Upper lobe of left lung (tissue), 4 donors: ENCODE results near the gene SLC48A1.

Experiments
- EP300 ChIP-seq, 4 donors: sonication (generic); formaldehyde crosslinking; IDR thresholded peaks; one replicate each; pipeline ENCODE4 v1.5.1; 2017; ENCODE audit warnings: antibody characterized with exemption in 4 of 4, control low read depth in 2 of 4
- POLR2A ChIP-seq, 4 donors: fragments of 450-650 bp; IDR thresholded peaks; one replicate each; pipeline ENCODE4 v1.5.1; 2016 to 2017; ENCODE audit warnings: antibody characterized with exemption in 4 of 4, mild to moderate bottlenecking in 2 of 4
- POLR2AphosphoS5 ChIP-seq, 2 donors: sonication (generic); formaldehyde crosslinking; IDR thresholded peaks; one replicate each; pipeline ENCODE4 v1.5.1; 2017; ENCODE audit warnings: antibody characterized with exemption in 2 of 2
- TF ChIP-seq, protein P1 (sequence below), 6 experiments: fragments of 450-650 bp in 4 of 6; fragments of 200-600 bp in 2 of 6; sonication (generic) in 2 of 6; IDR thresholded peaks; one replicate each; pipeline ENCODE4 v1.5.1; 2016 to 2019; ENCODE audit warnings: antibody characterized with exemption in 6 of 6

DNA sequence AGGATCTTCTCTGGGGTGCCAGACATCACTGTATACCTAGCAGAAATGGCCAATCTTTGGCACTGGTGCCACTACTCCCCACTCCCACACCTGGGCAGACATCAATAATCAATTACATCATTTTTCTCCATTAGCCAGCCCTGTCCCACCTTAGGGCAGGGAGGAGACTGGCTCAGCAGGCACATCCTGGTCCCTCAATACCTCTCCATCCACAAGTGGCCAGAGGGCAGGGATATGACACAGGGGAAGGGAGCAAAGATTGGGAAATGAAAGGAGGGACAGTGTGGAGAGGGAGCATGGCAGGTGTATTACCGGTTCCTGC lies 24.6 kb upstream of the SLC48A1 start:
- TF ChIP-seq, protein P1, sequence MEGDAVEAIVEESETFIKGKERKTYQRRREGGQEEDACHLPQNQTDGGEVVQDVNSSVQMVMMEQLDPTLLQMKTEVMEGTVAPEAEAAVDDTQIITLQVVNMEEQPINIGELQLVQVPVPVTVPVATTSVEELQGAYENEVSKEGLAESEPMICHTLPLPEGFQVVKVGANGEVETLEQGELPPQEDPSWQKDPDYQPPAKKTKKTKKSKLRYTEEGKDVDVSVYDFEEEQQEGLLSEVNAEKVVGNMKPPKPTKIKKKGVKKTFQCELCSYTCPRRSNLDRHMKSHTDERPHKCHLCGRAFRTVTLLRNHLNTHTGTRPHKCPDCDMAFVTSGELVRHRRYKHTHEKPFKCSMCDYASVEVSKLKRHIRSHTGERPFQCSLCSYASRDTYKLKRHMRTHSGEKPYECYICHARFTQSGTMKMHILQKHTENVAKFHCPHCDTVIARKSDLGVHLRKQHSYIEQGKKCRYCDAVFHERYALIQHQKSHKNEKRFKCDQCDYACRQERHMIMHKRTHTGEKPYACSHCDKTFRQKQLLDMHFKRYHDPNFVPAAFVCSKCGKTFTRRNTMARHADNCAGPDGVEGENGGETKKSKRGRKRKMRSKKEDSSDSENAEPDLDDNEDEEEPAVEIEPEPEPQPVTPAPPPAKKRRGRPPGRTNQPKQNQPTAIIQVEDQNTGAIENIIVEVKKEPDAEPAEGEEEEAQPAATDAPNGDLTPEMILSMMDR (IDR thresholded peaks at IDR 0.05), result no peak
- TF ChIP-seq POLR2AphosphoS5 (IDR thresholded peaks at IDR 0.05) (no peak), EP300 (IDR thresholded peaks at IDR 0.05) (no peak), POLR2A (IDR thresholded peaks at IDR 0.05) (no peak)
